GM19351 (cell line): Measurements from ENCODE around the gene ING2.
"Not testable (repeated sequence)": the region's sequence is repeated elsewhere in the genome, so short reads cannot be mapped to it uniquely, and the experiment has no call there.

Experiments used
- ATAC-seq: cut with Tn5 transposase; IDR thresholded peaks from one replicate; pipeline ENCODE4 v1.9.1; 2021; ENCODE audit warnings: mild to moderate bottlenecking, moderate library complexity; ENCODE audit not compliant: unreplicated experiment

ING2 gene

GRCh38 chr4:183544109-183544508 is 39.3 kb downstream of the ING2 start:
- ATAC-seq: no peak

- no peak for ATAC-seq
Observed at GRCh38 chr4:183546376-183546775, 41.5 kb downstream of the ING2 start.

- no peak for ATAC-seq
Observed at GRCh38 chr4:183548306-183548705, 43.4 kb downstream of the ING2 start.

- no peak for ATAC-seq
Observed at GRCh38 chr4:183550345-183551093, 45.7 kb downstream of the ING2 start.

GRCh38 chr4:183552274-183553146 is 47.7 kb downstream of the ING2 start:
- ATAC-seq: no peak

- ATAC-seq: not testable (repeated sequence)
Observed at GRCh38 chr4:183553147-183553478, 48.3 kb downstream of the ING2 start.

- ATAC-seq: no peak
Observed at GRCh38 chr4:183553601-183554345, 48.9 kb downstream of the ING2 start.

GRCh38 chr4:183554346-183554686 is 49.5 kb downstream of the ING2 start:
- ATAC-seq: no peak

GRCh38 chr4:183554878-183555585 is 50.2 kb downstream of the ING2 start:
- ATAC-seq: no peak

- no peak for ATAC-seq
Observed at GRCh38 chr4:183556947-183557346, 52.1 kb downstream of the ING2 start.

GRCh38 chr4:183557611-183558010 is 52.8 kb downstream of the ING2 start:
- no peak for ATAC-seq

- ATAC-seq: no peak
Observed at GRCh38 chr4:183558873-183559272, 54.0 kb downstream of the ING2 start.

GRCh38 chr4:183561905-183562304 is 57.0 kb downstream of the ING2 start:
- ATAC-seq: no peak
